Occipital lobe (tissue), 3 donors: ENCODE data around the gene CHADL. TPM values are rescaled to one million over a fixed set of nuclear protein-coding genes. Genes with fewer than 3 reads are reported as not detected.
"Not testable (repeated sequence)": the region's sequence is repeated elsewhere in the genome, so short reads cannot be mapped to it uniquely, and the experiment has no call there.

Experiments
- DNase-seq: peaks from one replicate; lab custom pipeline; 2025; lab: John Stamatoyannopoulos, UW
- small RNA-seq: library from RNA; depleted of rRNA; stranded (forward); fragments of <200 nt; gene quantifications from one replicate; pipeline ENCODE3, GENCODE V24; 2014
- total RNA-seq: library from RNA; depleted of rRNA; stranded (reverse); fragments of >200 nt; gene quantifications from one replicate; pipeline ENCODE4 v1.2.3, GENCODE V29; 2014

CHADL gene
- total RNA-seq, 1 donor from 2014 or later = 2.8 TPM

DNA sequence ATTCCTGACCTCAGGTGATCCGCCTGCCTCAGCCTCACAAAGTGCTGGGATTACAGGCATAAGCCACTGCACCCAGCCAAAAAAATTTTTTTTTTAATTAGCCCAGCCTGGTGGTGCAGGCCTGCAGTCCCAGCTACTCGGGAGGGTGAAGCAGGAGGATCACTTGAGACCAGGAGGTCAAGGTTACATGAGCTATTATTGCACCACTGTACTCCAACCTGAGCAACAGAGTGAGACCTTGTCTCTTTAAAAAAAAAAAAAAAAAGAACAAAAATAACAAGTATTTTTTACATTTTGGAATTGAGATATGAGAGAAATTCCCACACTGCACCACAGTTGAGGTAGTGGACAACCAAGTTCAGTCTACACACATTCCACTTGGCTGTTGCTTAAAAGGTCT is 49.3 kb downstream of the CHADL start:
- DNase-seq = no peak

DNA sequence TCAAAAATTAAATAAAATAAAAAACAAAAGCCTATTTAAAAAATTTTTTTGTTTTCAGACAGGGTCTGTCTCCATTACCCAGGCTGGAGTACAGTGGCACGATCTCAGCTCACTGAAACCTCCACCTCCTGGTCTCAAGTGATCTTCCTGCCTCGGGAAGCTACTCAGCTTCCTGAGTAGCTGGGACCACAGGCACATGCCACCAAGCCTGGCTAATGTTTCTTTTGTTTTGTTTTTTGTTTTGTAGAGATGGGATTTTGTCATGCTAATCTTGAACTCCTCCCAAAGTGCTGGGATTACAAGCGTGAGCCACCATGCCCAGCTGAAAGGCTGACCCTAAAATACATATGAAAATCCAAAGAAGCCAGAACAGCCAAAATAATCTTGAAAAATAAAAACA is 56.1 kb downstream of the CHADL start:
- DNase-seq = no peak

DNA sequence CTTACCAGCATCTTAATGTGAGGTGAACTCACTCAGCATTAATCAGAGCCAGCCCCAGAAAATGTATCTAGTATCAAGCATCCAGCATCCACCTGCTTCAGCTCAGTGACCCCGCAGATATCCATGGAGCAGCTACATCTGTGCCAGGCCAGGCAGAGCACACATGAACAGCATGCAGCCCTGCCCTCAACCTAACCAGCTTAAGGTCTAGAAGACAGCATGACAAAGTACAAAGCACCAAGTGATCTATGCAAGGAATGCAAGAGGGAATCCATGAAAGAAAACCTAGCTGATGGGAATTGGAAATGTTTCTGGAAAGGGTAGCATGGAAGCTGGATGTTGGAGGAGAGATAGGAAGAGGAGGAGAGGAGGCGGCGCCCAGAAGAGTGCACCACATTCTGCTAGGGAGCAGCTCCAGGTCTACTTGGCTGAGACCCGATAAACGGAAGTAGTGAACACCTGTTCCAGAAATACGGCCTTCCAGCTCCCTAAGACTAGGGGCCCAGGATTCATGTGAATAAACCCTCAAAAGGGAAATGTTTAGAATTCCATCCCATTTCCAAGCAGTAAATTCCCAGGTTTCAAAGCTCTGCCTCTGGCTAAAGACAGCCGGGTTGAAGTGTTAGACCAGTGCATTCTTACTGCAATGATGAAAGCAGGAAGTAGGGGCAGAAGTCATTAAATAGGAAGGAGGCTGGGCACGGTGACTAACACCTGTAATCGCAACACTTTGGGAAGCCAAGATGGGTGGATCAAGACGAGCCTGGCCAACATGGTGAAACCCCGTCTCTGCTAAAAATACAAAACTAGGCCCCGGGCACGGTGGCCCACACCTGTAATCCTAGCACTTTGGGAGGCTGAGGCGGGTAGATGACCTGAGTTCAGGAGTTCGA is 59.1 kb downstream of the CHADL start:
- no peak for DNase-seq

DNA sequence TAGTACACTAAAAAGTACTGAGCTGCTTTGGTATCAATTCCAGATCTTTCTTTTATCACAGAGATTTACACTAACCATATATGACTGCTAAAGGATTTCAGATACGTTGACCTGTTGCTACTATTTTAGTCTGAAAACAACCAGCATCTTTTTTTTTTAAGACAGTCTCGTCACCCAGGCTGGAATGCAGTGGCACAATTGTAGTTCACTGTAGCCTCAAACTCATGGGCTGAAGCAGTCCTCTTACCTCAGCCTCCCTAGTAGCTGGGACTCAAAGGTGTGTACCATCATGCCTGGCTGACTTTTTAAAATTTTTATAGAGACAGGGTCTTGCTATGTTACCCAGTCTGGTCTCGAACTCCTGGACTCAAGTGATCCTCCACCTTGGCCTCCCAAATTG is 59.8 kb downstream of the CHADL start:
- DNase-seq = no peak

DNA sequence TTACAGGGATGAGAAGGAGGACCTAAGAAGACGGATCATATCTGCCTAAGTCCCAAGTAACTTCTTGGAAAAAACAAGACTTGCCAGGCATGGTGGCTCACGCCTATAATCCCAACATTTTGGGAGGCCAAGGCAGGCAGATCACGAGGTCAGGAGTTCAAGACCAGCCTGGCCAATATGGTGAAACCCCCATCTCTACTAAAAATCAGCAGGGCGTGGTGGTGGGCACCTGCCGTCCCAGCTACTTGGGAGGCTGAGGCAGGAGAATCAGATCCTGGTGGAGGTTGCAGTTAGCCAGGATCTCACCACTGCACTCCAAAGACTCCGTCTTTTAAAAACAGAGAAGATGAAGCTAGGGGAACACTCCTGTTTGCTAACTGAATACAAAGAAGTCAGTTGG is 60.4 kb downstream of the CHADL start:
- DNase-seq = not testable (repeated sequence)

Small RNA genes within 50 kb of the gene (small RNA-seq; reads per million reads assigned to genes)
- not detected for gene MIR6889

Other genes starting within 250 kb of the CHADL start
- 68.9 TPM for gene EP300, start 148.3 kb downstream of the CHADL start, total RNA-seq
- 19.7 TPM for gene L3MBTL2, start 35.6 kb downstream of the CHADL start, total RNA-seq
- 28.7 TPM for gene RANGAP1, start 45.3 kb upstream of the CHADL start, total RNA-seq
- 51.3 TPM for gene ZC3H7B, start 60.6 kb upstream of the CHADL start, total RNA-seq
- 10.0 TPM for gene TEF, start 141.0 kb upstream of the CHADL start, total RNA-seq
- gene TOB2, start 205.9 kb upstream of the CHADL start, total RNA-seq = 15.6 TPM
- 35.7 TPM for gene PHF5A, start 227.8 kb upstream of the CHADL start, total RNA-seq
- gene ACO2, start 228.2 kb upstream of the CHADL start, total RNA-seq = 64.4 TPM